ENCODE data around the gene DOCK11.

The DOCK11 gene

DNA sequence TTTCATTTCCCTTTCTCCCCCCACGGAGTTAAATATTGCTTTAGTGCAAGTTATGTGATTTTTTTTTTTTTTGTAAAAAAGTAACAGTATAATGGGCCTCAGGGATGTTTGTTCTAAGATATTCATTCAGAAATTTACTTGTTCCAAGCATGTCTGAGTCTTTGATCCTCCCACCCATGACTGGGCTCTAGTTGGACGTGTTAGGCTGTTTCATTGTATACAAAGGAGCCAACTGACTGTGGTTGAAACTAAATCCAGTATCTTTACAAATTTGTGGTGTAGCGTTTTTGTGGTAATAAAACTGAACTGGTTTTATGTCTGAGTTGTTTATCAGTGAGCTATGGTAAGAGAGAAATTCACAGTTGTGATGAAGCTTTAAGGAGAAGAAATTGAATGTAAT is 74.1 kb downstream of the DOCK11 start:
- no peak for DNase-seq (ENCODE audit: low read depth in 1 of 2, low spot score in 1 of 2)
- Histone ChIP-seq H3K27ac (replicated peaks) (no peak overlapping the region), H3K4me3 (replicated peaks; ENCODE audit: insufficient read depth, low read length) (no peak overlapping the region), H3K27me3 (ENCODE audit: insufficient read depth, poor library complexity, severe bottlenecking) (no peaks in the 10 kb centered on the region)
- TF ChIP-seq GABPA (IDR thresholded peaks at IDR 0.05; ENCODE audit: low read depth) = no peak
- no peak for TF ChIP-seq SPI1 (IDR thresholded peaks at IDR 0.05; ENCODE audit: borderline replicate concordance, low read depth)
- no peak for TF ChIP-seq POLR2AphosphoS5 (IDR thresholded peaks at IDR 0.05; ENCODE audit: low read depth)
- TF ChIP-seq, protein P1, sequence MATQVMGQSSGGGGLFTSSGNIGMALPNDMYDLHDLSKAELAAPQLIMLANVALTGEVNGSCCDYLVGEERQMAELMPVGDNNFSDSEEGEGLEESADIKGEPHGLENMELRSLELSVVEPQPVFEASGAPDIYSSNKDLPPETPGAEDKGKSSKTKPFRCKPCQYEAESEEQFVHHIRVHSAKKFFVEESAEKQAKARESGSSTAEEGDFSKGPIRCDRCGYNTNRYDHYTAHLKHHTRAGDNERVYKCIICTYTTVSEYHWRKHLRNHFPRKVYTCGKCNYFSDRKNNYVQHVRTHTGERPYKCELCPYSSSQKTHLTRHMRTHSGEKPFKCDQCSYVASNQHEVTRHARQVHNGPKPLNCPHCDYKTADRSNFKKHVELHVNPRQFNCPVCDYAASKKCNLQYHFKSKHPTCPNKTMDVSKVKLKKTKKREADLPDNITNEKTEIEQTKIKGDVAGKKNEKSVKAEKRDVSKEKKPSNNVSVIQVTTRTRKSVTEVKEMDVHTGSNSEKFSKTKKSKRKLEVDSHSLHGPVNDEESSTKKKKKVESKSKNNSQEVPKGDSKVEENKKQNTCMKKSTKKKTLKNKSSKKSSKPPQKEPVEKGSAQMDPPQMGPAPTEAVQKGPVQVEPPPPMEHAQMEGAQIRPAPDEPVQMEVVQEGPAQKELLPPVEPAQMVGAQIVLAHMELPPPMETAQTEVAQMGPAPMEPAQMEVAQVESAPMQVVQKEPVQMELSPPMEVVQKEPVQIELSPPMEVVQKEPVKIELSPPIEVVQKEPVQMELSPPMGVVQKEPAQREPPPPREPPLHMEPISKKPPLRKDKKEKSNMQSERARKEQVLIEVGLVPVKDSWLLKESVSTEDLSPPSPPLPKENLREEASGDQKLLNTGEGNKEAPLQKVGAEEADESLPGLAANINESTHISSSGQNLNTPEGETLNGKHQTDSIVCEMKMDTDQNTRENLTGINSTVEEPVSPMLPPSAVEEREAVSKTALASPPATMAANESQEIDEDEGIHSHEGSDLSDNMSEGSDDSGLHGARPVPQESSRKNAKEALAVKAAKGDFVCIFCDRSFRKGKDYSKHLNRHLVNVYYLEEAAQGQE (IDR thresholded peaks at IDR 0.05; ENCODE audit: insufficient replicate concordance, low read depth) = no peak
- TF ChIP-seq, protein P2, sequence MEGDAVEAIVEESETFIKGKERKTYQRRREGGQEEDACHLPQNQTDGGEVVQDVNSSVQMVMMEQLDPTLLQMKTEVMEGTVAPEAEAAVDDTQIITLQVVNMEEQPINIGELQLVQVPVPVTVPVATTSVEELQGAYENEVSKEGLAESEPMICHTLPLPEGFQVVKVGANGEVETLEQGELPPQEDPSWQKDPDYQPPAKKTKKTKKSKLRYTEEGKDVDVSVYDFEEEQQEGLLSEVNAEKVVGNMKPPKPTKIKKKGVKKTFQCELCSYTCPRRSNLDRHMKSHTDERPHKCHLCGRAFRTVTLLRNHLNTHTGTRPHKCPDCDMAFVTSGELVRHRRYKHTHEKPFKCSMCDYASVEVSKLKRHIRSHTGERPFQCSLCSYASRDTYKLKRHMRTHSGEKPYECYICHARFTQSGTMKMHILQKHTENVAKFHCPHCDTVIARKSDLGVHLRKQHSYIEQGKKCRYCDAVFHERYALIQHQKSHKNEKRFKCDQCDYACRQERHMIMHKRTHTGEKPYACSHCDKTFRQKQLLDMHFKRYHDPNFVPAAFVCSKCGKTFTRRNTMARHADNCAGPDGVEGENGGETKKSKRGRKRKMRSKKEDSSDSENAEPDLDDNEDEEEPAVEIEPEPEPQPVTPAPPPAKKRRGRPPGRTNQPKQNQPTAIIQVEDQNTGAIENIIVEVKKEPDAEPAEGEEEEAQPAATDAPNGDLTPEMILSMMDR (IDR thresholded peaks at IDR 0.05; ENCODE audit: insufficient read depth, low read length) = no peak

DNA sequence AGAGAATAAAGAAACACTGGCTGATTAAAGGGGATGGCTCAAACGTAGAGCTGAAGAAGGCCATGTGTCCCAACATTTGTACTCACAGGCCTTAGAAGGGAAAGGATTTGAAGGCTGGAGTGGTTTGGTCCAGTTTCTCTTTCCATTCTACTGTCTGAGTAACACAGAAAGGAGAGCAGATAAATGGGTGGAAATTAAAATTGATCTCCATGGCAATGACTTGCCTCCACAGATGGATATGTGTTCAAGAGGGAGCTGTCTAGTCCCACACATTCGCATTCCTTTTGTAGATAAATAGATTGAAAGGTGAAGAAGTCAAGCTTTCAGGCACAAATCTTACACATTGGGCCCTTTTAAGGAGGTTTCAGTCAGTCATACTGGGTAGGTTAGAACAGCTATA is 74.6 kb downstream of the DOCK11 start:
- no peaks in the 10 kb centered on the region for H3K27me3 ChIP-seq (ENCODE audit: insufficient read depth, poor library complexity, severe bottlenecking)
- DNase-seq (ENCODE audit: low read depth in 1 of 2, low spot score in 1 of 2) = no peak
- H3K27ac ChIP-seq (replicated peaks) = no peak overlapping the region
- TF ChIP-seq, protein P2 (IDR thresholded peaks at IDR 0.05; ENCODE audit: insufficient read depth, low read length) = no peak
- no peak for TF ChIP-seq SPI1 (IDR thresholded peaks at IDR 0.05; ENCODE audit: borderline replicate concordance, low read depth)
- TF ChIP-seq GABPA (IDR thresholded peaks at IDR 0.05; ENCODE audit: low read depth) = no peak
- TF ChIP-seq, protein P1 (IDR thresholded peaks at IDR 0.05; ENCODE audit: insufficient replicate concordance, low read depth) = no peak
- TF ChIP-seq POLR2AphosphoS5 (IDR thresholded peaks at IDR 0.05; ENCODE audit: low read depth) = no peak
- no peak overlapping the region for H3K4me3 ChIP-seq (replicated peaks; ENCODE audit: insufficient read depth, low read length)

DNA sequence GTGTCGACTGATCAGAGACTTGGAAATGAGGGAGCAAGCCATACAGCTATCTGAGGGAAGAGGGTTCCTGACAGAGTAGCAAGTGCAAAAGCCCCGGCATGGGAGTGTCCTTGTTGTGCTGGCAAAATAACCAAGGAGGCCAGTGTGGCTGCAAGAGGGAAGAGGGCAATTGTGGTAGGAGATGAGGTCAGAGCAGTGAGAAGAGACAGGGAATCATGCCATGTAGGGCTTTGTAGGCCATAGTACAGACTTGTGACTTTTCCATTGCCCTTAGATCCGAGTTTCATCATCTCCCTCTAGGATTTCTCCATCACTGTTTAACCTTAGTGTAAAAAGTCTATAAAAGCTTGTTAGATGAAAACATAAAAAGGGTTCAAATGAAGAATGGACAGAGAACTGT is 76.2 kb downstream of the DOCK11 start:
- TF ChIP-seq, protein P1 (IDR thresholded peaks at IDR 0.05; ENCODE audit: insufficient replicate concordance, low read depth) = no peak
- TF ChIP-seq POLR2AphosphoS5 (IDR thresholded peaks at IDR 0.05; ENCODE audit: low read depth) = no peak
- TF ChIP-seq, protein P2 (IDR thresholded peaks at IDR 0.05; ENCODE audit: insufficient read depth, low read length) = no peak
- no peak for TF ChIP-seq GABPA (IDR thresholded peaks at IDR 0.05; ENCODE audit: low read depth)
- no peak for TF ChIP-seq SPI1 (IDR thresholded peaks at IDR 0.05; ENCODE audit: borderline replicate concordance, low read depth)
- no peak for DNase-seq (ENCODE audit: low read depth in 1 of 2, low spot score in 1 of 2)
- no peak overlapping the region for H3K27ac ChIP-seq (replicated peaks)
- H3K27me3 ChIP-seq (ENCODE audit: insufficient read depth, poor library complexity, severe bottlenecking) = no peaks in the 10 kb centered on the region
- H3K4me3 ChIP-seq (replicated peaks; ENCODE audit: insufficient read depth, low read length) = no peak overlapping the region
